Neural cell (in vitro differentiated cells): ENCODE data around the gene POU2F3. TPM values are rescaled to one million over a fixed set of nuclear protein-coding genes. Genes with fewer than 3 reads are reported as not detected.
A peak's percentile ranks its signal among the peaks of the same experiment; 100 is the strongest.

Experiments
- H2AFZ ChIP-seq: fragments of 200-600, 300-800 bp; sonication (generic), shearing (Covaris generic); 2 replicates; pipeline ENCODE4 v1.6.0; 2014; ENCODE audit warnings: low read depth, mild to moderate bottlenecking, antibody characterized with exemption, low read length, moderate library complexity
- H3F3A ChIP-seq: fragments of 200-600 bp; shearing (Covaris generic); 2 replicates; pipeline ENCODE4 v1.6.1; 2016; ENCODE audit warnings: mild to moderate bottlenecking, moderate library complexity, mixed read lengths, antibody characterized with exemption, low read length; ENCODE audit not compliant: insufficient read depth, poor library complexity, severe bottlenecking
- H3K27ac ChIP-seq: fragments of 200-600, 300-800 bp; sonication (generic), shearing (Covaris generic); 2 replicates; pipeline ENCODE4 v1.5.1; 2014; ENCODE audit warnings: mild to moderate bottlenecking, low read length, moderate library complexity
- H3K27me3 ChIP-seq: fragments of 300-800, 200-600 bp; sonication (generic), shearing (Covaris generic); 2 replicates; pipeline ENCODE4 v1.6.0; 2014; ENCODE audit warnings: mild to moderate bottlenecking, low read depth, low read length, moderate library complexity; ENCODE audit not compliant: insufficient read depth
- H3K36me3 ChIP-seq: fragments of 300-800, 200-600 bp; sonication (generic), shearing (Covaris generic); 2 replicates; pipeline ENCODE4 v1.5.1; 2014; ENCODE audit warnings: mild to moderate bottlenecking, antibody characterized with exemption, low read length, moderate library complexity; ENCODE audit not compliant: insufficient read depth
- H3K4me2 ChIP-seq: fragments of 300-800, 200-600 bp; sonication (generic), shearing (Covaris generic); 2 replicates; pipeline ENCODE4 v1.6.0; 2014; ENCODE audit warnings: mild to moderate bottlenecking, low read length
- H3K4me3 ChIP-seq: fragments of 300-800, 200-600 bp; sonication (generic), shearing (Covaris generic); 2 replicates; pipeline ENCODE4 v1.5.1; 2014; ENCODE audit warnings: mild to moderate bottlenecking, low read length, moderate library complexity
- H3K79me2 ChIP-seq: fragments of 200-600 bp; shearing (Covaris generic); replicated peaks from 2 replicates; pipeline ENCODE4 v1.6.0; 2014; ENCODE audit warnings: mild to moderate bottlenecking, low read length, moderate library complexity; ENCODE audit not compliant: insufficient read depth
- H3K9ac ChIP-seq: fragments of 300-800, 200-600 bp; sonication (generic), shearing (Covaris generic); 2 replicates; pipeline ENCODE4 v1.6.1; 2016; ENCODE audit warnings: mild to moderate bottlenecking, low read length, mixed read lengths
- H3K9me2 ChIP-seq: fragments of 200-600 bp; shearing (Covaris generic); 2 replicates; pipeline ENCODE4 v1.6.1; 2016; ENCODE audit warnings: mild to moderate bottlenecking, low read length, mixed read lengths; ENCODE audit not compliant: insufficient read depth
- H3K9me3 ChIP-seq: fragments of 200-600, 300-800 bp; sonication (generic), shearing (Covaris generic); 2 replicates; pipeline ENCODE4 v1.6.1; 2016; ENCODE audit warnings: mild to moderate bottlenecking, mixed run types, low read length, moderate library complexity, mixed read lengths
- H4K20me1 ChIP-seq: fragments of 200-600 bp; shearing (Covaris generic); 2 replicates; pipeline ENCODE4 v1.6.1; 2016; ENCODE audit warnings: mild to moderate bottlenecking, mixed run types; ENCODE audit not compliant: insufficient read depth
- CTCF ChIP-seq: fragments of 450-650 bp; IDR thresholded peaks from 2 replicates; pipeline ENCODE4 v1.5.1; 2014; ENCODE audit warnings: antibody characterized with exemption, mild to moderate bottlenecking, moderate library complexity; ENCODE audit not compliant: poor library complexity, severe bottlenecking
- EP300 ChIP-seq: fragments of 450-650 bp; conservative IDR thresholded peaks from 2 replicates; pipeline ENCODE4 v1.6.1; 2014; ENCODE audit warnings: antibody characterized with exemption, mild to moderate bottlenecking, moderate library complexity; ENCODE audit not compliant: poor library complexity, severe bottlenecking
- EZH2 ChIP-seq: fragments of 200-600, 300-800 bp; shearing (Covaris generic), sonication (generic); IDR thresholded peaks from 2 replicates; pipeline ENCODE4 v1.6.1; 2014; ENCODE audit warnings: antibody characterized with exemption, low read length, borderline replicate concordance, mild to moderate bottlenecking; ENCODE audit not compliant: insufficient read depth, poor library complexity, severe bottlenecking
- MXI1 ChIP-seq: fragments of 450-650 bp; conservative IDR thresholded peaks from 2 replicates; pipeline ENCODE4 v1.6.1; 2014; ENCODE audit warnings: antibody characterized with exemption, mild to moderate bottlenecking; ENCODE audit not compliant: poor library complexity, severe bottlenecking
- POLR2AphosphoS5 ChIP-seq: IDR thresholded peaks from 2 replicates; pipeline ENCODE4 v1.6.1; 2012
- RAD21 ChIP-seq: fragments of 450-650 bp; conservative IDR thresholded peaks from 2 replicates; pipeline ENCODE4 v1.6.1; 2014; ENCODE audit warnings: antibody characterized with exemption, mild to moderate bottlenecking, moderate library complexity
- REST ChIP-seq: IDR thresholded peaks from 2 replicates; pipeline ENCODE4 v1.6.1; 2012; ENCODE audit warnings: borderline replicate concordance
- SMC3 ChIP-seq: fragments of 450-650 bp; conservative IDR thresholded peaks from 2 replicates; pipeline ENCODE4 v1.6.1; 2014; ENCODE audit warnings: antibody characterized with exemption, mild to moderate bottlenecking, moderate library complexity; ENCODE audit not compliant: poor library complexity
- TAF1 ChIP-seq: IDR thresholded peaks from 2 replicates; pipeline ENCODE4 v1.6.1; 2012; ENCODE audit warnings: low read depth
- polyA plus RNA-seq: library from polyadenylated mRNA; depleted of rRNA; stranded (reverse); fragments of >200 nt; gene quantifications from 2 replicates; pipeline ENCODE4 v1.2.3, GENCODE V29; 2014

POU2F3 gene
- polyA plus RNA-seq, 1 donor from 2014 or later, result not detected

- Histone ChIP-seq H3K9me3 (no peaks in the 10 kb centered on the region), H3K27me3 (no peaks in the 10 kb centered on the region), H3K79me2 (no peaks in the 10 kb centered on the region), H3K9ac (peak overlapping the region; percentile 72), H3K4me3 (peak overlapping the region; percentile 56), H3K36me3 (no peaks in the 10 kb centered on the region), H3K27ac (peak overlapping the region; percentile 94), H4K20me1 (no peaks in the 10 kb centered on the region), H3F3A (no peaks in the 10 kb centered on the region), H3K4me2 (peak overlapping the region; percentile 53), H2AFZ (no peak overlapping the region), H3K9me2 (no peaks in the 10 kb centered on the region)
- TF ChIP-seq MXI1 (no peak), REST (peak; percentile 55)
Measured at GRCh38 chr11:120254788-120255518, 15.0 kb downstream of the POU2F3 start.

GRCh38 chr11:120255519-120255866, 15.6 kb downstream of the POU2F3 start:
- H4K20me1 ChIP-seq, result no peaks in the 10 kb centered on the region
- TF ChIP-seq EP300, result no peak
- TF ChIP-seq POLR2AphosphoS5, result no peak
- no peak for TF ChIP-seq TAF1
- TF ChIP-seq CTCF, result no peak
- no peak for TF ChIP-seq MXI1
- no peak for TF ChIP-seq SMC3
- peak overlapping the region; percentile 94 for H3K27ac ChIP-seq
- peak overlapping the region; percentile 26 for H3K4me2 ChIP-seq
- no peaks in the 10 kb centered on the region for H3F3A ChIP-seq
- H3K27me3 ChIP-seq, result no peaks in the 10 kb centered on the region
- H3K9me3 ChIP-seq, result no peaks in the 10 kb centered on the region
- no peaks in the 10 kb centered on the region for H3K36me3 ChIP-seq
- peak overlapping the region; percentile 56 for H3K4me3 ChIP-seq
- H3K79me2 ChIP-seq, result no peaks in the 10 kb centered on the region
- H3K9me2 ChIP-seq, result no peaks in the 10 kb centered on the region
- peak overlapping the region; percentile 48 for H2AFZ ChIP-seq
- H3K9ac ChIP-seq, result peak overlapping the region; percentile 72

GRCh38 chr11:120256178-120256577, 16.2 kb downstream of the POU2F3 start:
- Histone ChIP-seq H3K4me2 (no peak overlapping the region), H3K4me3 (peak overlapping the region; percentile 56)

More at GRCh38 chr11:120256178-120256577, 16.2 kb downstream of the POU2F3 start:
- H4K20me1 ChIP-seq, result no peaks in the 10 kb centered on the region
- peak overlapping the region; percentile 72 for H3K9ac ChIP-seq
- H3K27ac ChIP-seq, result peak overlapping the region; percentile 94
- H3K9me2 ChIP-seq, result no peaks in the 10 kb centered on the region
- no peaks in the 10 kb centered on the region for H3K9me3 ChIP-seq
- H3F3A ChIP-seq, result no peaks in the 10 kb centered on the region
- H2AFZ ChIP-seq, result no peak overlapping the region
- no peaks in the 10 kb centered on the region for H3K27me3 ChIP-seq
- H3K79me2 ChIP-seq, result no peaks in the 10 kb centered on the region
- TF ChIP-seq MXI1 (no peak), TAF1 (no peak), CTCF (no peak), POLR2AphosphoS5 (no peak), SMC3 (no peak), RAD21 (no peak), REST (no peak), EP300 (no peak), EZH2 (no peak)
- no peaks in the 10 kb centered on the region for H3K36me3 ChIP-seq
